Spleen (tissue), 7 donors: ENCODE data around the gene SUPT5H.

ENCODE experiments used
- CTCF ChIP-seq, 11 experiments: fragments of 200-600 bp in 7 of 11; fragments of 450-650 bp in 4 of 11; sonication (generic) in 4 of 11; IDR thresholded peaks in 8 of 11; conservative IDR thresholded peaks in 3 of 11; 1 replicate in 7 of 11; 2 replicates in 4 of 11; pipeline versions ENCODE4 v1.4.0 to v1.8.0; 2016 to 2021; ENCODE audit warnings: antibody characterized with exemption in 11 of 11, inconsistent platforms in 4 of 11, mild to moderate bottlenecking in 1 of 11
- POLR2A ChIP-seq, 3 donors: fragments of 450-650 bp; IDR thresholded peaks; one replicate each; pipeline ENCODE4 v1.5.1; 2017; ENCODE audit warnings: antibody characterized with exemption in 3 of 3, mild to moderate bottlenecking in 1 of 3
- POLR2AphosphoS5 ChIP-seq, 3 donors: sonication (generic); formaldehyde crosslinking; IDR thresholded peaks; one replicate each; pipeline ENCODE4 v1.5.1; 2017; ENCODE audit warnings: antibody characterized with exemption in 3 of 3
- donor health status: DM: no; HTN: no; CAD: no; lungs with moderate emphysema.
- donor health status: DM: no; HTN: no; CAD: no.
- donor health status: DM: no; HTN: no; CAD: no.

- TF ChIP-seq CTCF (IDR thresholded peaks at IDR 0.05 in 8 of 11, conservative IDR thresholded peaks at IDR 0.05 in 3 of 11) (no peak), POLR2A (IDR thresholded peaks at IDR 0.05) (no peak), POLR2AphosphoS5 (IDR thresholded peaks at IDR 0.05) (no peak)
Measured at GRCh38 chr19:39422020-39422419, 23.4 kb upstream of the SUPT5H start.
